22Rv1 (cell line): ENCODE measurements around the gene MTM1.

Source experiments
- H3K27ac ChIP-seq: fragments of 450-650 bp; 2 replicates; pipeline ENCODE4 v1.5.1; 2017
- CTCF ChIP-seq: fragments of 450-650 bp; IDR thresholded peaks from 2 replicates; pipeline ENCODE4 v1.5.1; 2017; ENCODE audit warnings: mild to moderate bottlenecking
- ZFX ChIP-seq: fragments of 450-650 bp; IDR thresholded peaks from 2 replicates; pipeline ENCODE4 v1.6.1; 2017; ENCODE audit warnings: antibody characterized with exemption, borderline replicate concordance

MTM1 gene

DNA sequence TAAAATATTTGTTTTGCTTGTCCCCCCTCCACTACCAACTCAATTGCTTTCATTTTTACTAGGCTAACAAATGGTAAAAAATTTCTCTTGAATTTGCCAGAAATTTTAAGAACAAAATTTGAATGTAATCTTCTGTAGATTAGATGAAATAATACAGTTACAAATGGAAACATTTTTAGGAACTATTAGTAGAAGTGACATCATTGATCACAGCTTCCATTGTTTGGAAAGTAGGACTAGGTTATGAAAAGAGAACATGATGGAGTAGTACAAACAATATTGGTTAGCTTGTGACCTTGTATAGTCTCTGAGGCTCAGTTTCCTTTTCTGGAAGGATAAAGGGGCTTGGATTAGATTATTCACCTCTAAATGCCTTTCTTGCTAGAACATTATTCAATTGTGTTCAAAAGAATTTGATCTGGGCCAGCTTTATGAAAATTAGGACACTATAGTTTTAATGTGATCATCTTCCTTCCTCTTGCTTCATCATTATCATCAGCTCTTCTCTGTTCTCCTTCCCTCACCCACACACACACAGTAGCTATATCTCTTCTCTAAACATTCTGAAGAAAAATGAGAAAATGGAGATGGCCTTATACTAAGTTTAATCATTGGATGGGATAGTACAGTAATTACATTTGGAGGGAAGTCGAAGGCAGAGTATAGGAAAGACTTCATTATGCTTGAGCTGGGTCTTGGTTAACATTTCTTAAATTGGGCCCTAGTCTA, 134.7 kb downstream of the MTM1 start:
- no peak overlapping the region for H3K27ac ChIP-seq
- no peak for TF ChIP-seq ZFX
- no peak for TF ChIP-seq CTCF

GRCh38 chrX:150703695-150703974, 135.2 kb downstream of the MTM1 start:
- H3K27ac ChIP-seq, result no peak overlapping the region
- TF ChIP-seq CTCF (no peak), ZFX (no peak)

GRCh38 chrX:150704030-150704613, 135.7 kb downstream of the MTM1 start:
- H3K27ac ChIP-seq, result no peak overlapping the region
- TF ChIP-seq ZFX (no peak), CTCF (no peak)

- H3K27ac ChIP-seq, result no peak overlapping the region
- TF ChIP-seq CTCF (no peak), ZFX (no peak)
These were observed 144.2 kb downstream of the MTM1 start for GRCh38 chrX:150712619-150713018.

DNA sequence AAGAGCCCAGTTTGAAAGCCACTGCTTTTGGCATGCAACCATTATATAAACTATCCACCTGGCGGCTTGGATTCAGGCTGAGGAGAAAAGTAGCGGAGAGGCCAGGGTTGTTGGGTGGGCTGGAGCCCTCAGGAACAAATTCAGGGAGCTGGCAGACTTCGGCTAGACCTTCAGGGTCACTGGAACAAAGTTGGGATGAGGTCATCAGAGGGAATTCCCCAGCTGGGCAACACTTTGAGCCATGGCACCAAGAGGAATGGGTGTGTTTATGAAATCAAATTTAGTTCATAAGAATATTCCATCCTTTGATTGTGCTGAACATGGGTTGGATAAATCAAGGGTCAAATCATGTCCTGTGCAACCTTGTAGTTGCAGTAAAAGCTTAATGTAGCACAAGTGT, 146.8 kb downstream of the MTM1 start:
- H3K27ac ChIP-seq, result no peak overlapping the region
- no peak for TF ChIP-seq CTCF
- TF ChIP-seq ZFX, result no peak

- no peak overlapping the region for H3K27ac ChIP-seq
- no peak for TF ChIP-seq CTCF
- TF ChIP-seq ZFX, result no peak
These were observed 151.2 kb downstream of the MTM1 start for GRCh38 chrX:150719621-150720020.
